Neural progenitor cell (in vitro differentiated cells): ENCODE data around the gene IRF6.

Source experiments
- EZH2 ChIP-seq: fragments of 200-600 bp; sonication (generic); IDR thresholded peaks from 2 replicates; pipeline ENCODE4 v1.6.1; 2017; ENCODE audit warnings: antibody characterized with exemption, mild to moderate bottlenecking, moderate library complexity
- EZH2phosphoT487 ChIP-seq: fragments of 200-600 bp; sonication (generic); IDR thresholded peaks from 2 replicates; pipeline ENCODE4 v1.6.1; 2017; ENCODE audit warnings: antibody characterized with exemption
- TF ChIP-seq, protein P1 (sequence below): fragments of 200-600 bp; sonication (generic); IDR thresholded peaks from 2 replicates; pipeline ENCODE4 v1.5.1; 2017; ENCODE audit warnings: antibody characterized with exemption, mild to moderate bottlenecking

DNA sequence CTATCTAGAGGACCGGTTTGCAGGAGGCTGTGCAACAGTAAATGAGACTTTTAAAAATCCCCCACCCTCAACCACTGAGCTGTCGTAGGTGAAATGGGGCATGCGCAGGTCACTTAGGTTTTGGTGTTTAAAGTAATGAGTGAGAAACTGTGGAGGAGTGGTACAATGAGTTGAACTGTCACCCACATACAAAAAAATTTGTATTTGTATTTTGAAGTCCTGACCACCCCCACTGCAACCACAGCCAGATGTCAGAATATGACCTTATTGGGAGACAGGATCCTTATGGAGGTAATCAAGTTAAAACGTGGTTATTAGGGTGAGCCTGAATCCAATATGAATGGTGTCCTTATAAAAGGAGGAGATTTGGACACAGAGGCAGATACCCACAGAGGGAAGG is 1.6 kb upstream of the IRF6 start:
- no peak for TF ChIP-seq EZH2
- TF ChIP-seq, protein P1, sequence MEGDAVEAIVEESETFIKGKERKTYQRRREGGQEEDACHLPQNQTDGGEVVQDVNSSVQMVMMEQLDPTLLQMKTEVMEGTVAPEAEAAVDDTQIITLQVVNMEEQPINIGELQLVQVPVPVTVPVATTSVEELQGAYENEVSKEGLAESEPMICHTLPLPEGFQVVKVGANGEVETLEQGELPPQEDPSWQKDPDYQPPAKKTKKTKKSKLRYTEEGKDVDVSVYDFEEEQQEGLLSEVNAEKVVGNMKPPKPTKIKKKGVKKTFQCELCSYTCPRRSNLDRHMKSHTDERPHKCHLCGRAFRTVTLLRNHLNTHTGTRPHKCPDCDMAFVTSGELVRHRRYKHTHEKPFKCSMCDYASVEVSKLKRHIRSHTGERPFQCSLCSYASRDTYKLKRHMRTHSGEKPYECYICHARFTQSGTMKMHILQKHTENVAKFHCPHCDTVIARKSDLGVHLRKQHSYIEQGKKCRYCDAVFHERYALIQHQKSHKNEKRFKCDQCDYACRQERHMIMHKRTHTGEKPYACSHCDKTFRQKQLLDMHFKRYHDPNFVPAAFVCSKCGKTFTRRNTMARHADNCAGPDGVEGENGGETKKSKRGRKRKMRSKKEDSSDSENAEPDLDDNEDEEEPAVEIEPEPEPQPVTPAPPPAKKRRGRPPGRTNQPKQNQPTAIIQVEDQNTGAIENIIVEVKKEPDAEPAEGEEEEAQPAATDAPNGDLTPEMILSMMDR, result no peak
- no peak for TF ChIP-seq EZH2phosphoT487
